ENCODE data around the gene CCDC157. TPM values are rescaled to one million over a fixed set of nuclear protein-coding genes. Genes with fewer than 3 reads are reported as not detected.

Gene CCDC157
- total RNA-seq, 4 donors from 2014 or later, result 1.0 to 10.5 (median 5.2) TPM

- H3K4me3 ChIP-seq, result no peak overlapping the region
- peaks cover 0 to 71% (median 0%) of the 10 kb centered on the region in 3 donors for H3K36me3 ChIP-seq
- 91 to 97% methylated on average over 5 of the region's 5 CpGs for WGBS, 2 donors
- DNase-seq (ENCODE audit: low spot score in 2 of 2), result no peak
- TF ChIP-seq EP300 (IDR thresholded peaks at IDR 0.05), result no peak
- TF ChIP-seq CTCF (IDR thresholded peaks at IDR 0.05), result no peak
- no peak for TF ChIP-seq POLR2A (IDR thresholded peaks at IDR 0.05)
- H3K27ac ChIP-seq, result no peak overlapping the region
- H3K4me1 ChIP-seq, result peaks cover 0 to 13% (median 6%) of the 10 kb centered on the region in 4 donors
- no peaks in the 10 kb centered on the region for H3K9me3 ChIP-seq
- no peaks in the 10 kb centered on the region for H3K27me3 ChIP-seq
Measured at GRCh38 chr22:30382340-30382739, 25.5 kb downstream of the CCDC157 start.

- DNase-seq (ENCODE audit: low spot score in 2 of 2), result no peak
- WGBS, 2 donors, result 59% methylated on average over 3 of the region's 3 CpGs; no CpG with 5 or more reads in 1 of the 2 donors
- Histone ChIP-seq H3K4me3 (no peak overlapping the region), H3K9me3 (no peaks in the 10 kb centered on the region), H3K27me3 (no peaks in the 10 kb centered on the region), H3K4me1 (peaks cover 0 to 17% (median 10%) of the 10 kb centered on the region in 4 donors), H3K27ac (no peak overlapping the region), H3K36me3 (peaks cover 0 to 64% (median 0%) of the 10 kb centered on the region in 3 donors)
- TF ChIP-seq POLR2A (IDR thresholded peaks at IDR 0.05) (no peak), EP300 (IDR thresholded peaks at IDR 0.05) (no peak)
Measured at GRCh38 chr22:30383061-30383460, 26.3 kb downstream of the CCDC157 start.

GRCh38 chr22:30385942-30386341, 29.1 kb downstream of the CCDC157 start:
- Histone ChIP-seq H3K27ac (peak overlapping the region in 2 of 4 donors; percentile 53 to 85), H3K36me3 (peaks cover 0 to 38% (median 0%) of the 10 kb centered on the region in 3 donors), H3K4me3 (no peak overlapping the region), H3K9me3 (no peaks in the 10 kb centered on the region), H3K27me3 (no peaks in the 10 kb centered on the region), H3K4me1 (peaks cover 0 to 17% (median 10%) of the 10 kb centered on the region in 4 donors)
- TF ChIP-seq CTCF (IDR thresholded peaks at IDR 0.05) (no peak), EP300 (IDR thresholded peaks at IDR 0.05) (no peak), POLR2A (IDR thresholded peaks at IDR 0.05) (no peak)
- no peak for DNase-seq (ENCODE audit: low spot score in 2 of 2)
- 91 to 94% methylated on average over 10 of the region's 10 CpGs for WGBS, 2 donors

DNA sequence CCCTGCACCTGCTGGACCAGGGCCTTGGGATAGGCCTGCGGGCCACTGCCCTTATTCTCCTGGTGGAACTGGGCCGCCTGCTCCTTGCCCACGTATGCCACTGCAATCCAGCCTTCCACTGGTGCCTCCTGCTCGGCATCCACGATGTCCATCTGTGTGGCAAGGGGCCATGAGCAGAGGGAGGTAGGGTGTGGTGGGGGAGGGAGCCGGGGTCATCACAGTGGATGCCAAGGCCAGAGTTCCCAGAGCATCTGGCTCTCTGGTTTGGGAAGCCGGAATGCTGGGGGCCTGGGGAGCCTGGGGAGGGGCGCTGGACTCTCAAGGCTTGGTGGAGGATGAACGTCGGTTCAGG, 29.8 kb downstream of the CCDC157 start:
- H3K27me3 ChIP-seq, result no peaks in the 10 kb centered on the region
- no peak for DNase-seq (ENCODE audit: low spot score in 2 of 2)
- H3K4me3 ChIP-seq, result peak overlapping the region; percentile 52 to 70 (median 54)
- H3K36me3 ChIP-seq, result peaks cover 0 to 31% (median 0%) of the 10 kb centered on the region in 3 donors
- TF ChIP-seq POLR2A (IDR thresholded peaks at IDR 0.05) (no peak), EP300 (IDR thresholded peaks at IDR 0.05) (no peak), CTCF (IDR thresholded peaks at IDR 0.05) (no peak)
- WGBS, 2 donors, result 11 to 19% methylated on average over 8 to 10 of the region's 10 CpGs
- H3K4me1 ChIP-seq, result peaks cover 0 to 17% (median 10%) of the 10 kb centered on the region in 4 donors
- H3K27ac ChIP-seq, result peak overlapping the region; percentile 53 to 85 (median 72)
- no peaks in the 10 kb centered on the region for H3K9me3 ChIP-seq

DNA sequence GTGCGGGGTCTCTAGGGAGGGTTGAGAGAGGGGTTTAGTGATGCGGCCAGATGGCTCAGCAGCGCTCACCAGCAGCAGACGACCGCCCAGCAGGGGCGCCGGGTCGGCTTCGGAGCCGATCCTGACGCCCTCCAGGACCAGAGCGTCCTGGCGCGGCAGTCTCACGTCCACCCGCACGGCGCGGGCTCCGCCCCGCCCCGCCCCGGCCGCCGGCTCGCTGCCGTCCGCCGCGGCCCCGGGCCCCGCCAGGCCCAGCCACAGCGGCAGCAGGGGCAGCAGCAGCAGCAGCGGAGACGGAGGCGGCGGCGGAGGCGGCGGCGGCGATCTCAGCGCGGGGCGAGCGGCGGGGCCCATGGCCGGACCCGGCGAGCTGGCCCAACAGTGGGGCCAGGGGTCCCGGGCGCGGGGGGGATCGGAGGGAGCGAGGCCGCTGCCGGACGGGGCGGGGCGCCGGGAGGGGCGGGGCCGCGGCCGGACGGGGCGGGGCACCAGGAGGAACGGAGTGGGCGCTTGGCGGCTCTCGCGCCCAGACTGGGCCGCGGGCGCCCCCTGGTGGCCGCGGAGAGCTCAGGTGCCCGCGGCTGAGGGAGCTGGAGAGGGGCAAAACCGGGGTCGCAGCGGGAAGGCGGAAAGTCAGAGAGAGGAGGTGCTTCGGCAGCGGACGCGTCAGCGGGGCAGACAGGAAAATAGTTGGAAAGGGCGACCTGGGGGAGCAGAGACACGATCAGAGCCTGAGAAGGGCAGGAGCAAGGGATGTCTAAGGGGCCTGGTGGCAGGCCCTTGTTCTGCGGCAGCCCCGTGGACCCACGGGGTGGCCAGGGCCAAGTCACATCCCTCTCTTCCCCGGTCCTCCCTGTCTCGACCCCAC, 30.4 kb downstream of the CCDC157 start, which contains the start of gene RNF215:
Gene RNF215, minus strand, starts transcription at position 452 of the 868 bp plus-strand sequence. Its CDS starts 98 bp downstream, at position 354.
- Histone ChIP-seq H3K27ac (peak within 1 kb of the TSS; percentile 53 to 85 (median 72)), H3K27me3 (no peaks in the 10 kb centered on the region), H3K9me3 (no peaks in the 10 kb centered on the region), H3K36me3 (peaks cover 0 to 25% (median 0%) of the 10 kb centered on the region in 3 donors), H3K4me1 (peaks cover 0 to 17% (median 10%) of the 10 kb centered on the region in 4 donors), H3K4me3 (peak within 1 kb of the TSS; percentile 52 to 70 (median 54))
- 1 to 2% methylated on average over 29 to 69 of the region's 95 CpGs for WGBS, 2 donors
- TF ChIP-seq POLR2A (IDR thresholded peaks at IDR 0.05) (no peak), CTCF (IDR thresholded peaks at IDR 0.05) (peak; percentile 93 to 99 (median 95)), EP300 (IDR thresholded peaks at IDR 0.05) (no peak)
- DNase-seq (ENCODE audit: low spot score in 2 of 2), result peak; percentile 68 to 71
